ENCODE data around the gene SLC17A5.
"Not testable (repeated sequence)": the region's sequence is repeated elsewhere in the genome, so short reads cannot be mapped to it uniquely, and the experiment has no call there.

SLC17A5 gene

DNA sequence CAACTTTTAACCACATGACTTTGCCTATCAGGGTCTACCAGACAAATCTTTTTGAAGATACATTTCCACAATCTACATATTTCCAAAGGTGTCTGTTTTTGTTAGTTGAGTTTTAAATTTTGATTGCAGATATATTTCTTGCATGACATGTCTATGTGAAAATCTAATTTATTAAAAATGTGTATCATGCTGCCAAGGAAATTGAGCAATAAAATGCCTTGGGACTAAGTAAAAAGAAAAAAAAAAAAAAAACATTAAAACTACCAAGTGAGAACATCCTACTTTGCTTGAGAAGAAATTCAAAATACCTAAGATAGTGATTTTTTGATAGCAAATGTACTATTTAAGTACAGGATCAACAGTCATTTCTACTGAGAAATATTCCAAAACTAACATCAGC is 17.7 kb downstream of the SLC17A5 start:
- Histone ChIP-seq H3K4me3 (ENCODE audit: low read depth, low read length) (no peak overlapping the region), H3K27me3 (replicated peaks) (no peaks in the 10 kb centered on the region), H3K36me3 (replicated peaks) (peaks cover 25% of the 10 kb centered on the region), H3K27ac (no peak overlapping the region)
- DNase-seq: no peak
- TF ChIP-seq, protein P1, sequence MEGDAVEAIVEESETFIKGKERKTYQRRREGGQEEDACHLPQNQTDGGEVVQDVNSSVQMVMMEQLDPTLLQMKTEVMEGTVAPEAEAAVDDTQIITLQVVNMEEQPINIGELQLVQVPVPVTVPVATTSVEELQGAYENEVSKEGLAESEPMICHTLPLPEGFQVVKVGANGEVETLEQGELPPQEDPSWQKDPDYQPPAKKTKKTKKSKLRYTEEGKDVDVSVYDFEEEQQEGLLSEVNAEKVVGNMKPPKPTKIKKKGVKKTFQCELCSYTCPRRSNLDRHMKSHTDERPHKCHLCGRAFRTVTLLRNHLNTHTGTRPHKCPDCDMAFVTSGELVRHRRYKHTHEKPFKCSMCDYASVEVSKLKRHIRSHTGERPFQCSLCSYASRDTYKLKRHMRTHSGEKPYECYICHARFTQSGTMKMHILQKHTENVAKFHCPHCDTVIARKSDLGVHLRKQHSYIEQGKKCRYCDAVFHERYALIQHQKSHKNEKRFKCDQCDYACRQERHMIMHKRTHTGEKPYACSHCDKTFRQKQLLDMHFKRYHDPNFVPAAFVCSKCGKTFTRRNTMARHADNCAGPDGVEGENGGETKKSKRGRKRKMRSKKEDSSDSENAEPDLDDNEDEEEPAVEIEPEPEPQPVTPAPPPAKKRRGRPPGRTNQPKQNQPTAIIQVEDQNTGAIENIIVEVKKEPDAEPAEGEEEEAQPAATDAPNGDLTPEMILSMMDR (IDR thresholded peaks at IDR 0.05; ENCODE audit: low read depth, low read length, missing control alignments): no peak
- in situ Hi-C loops (cut with HindIII; ENCODE audit: low pct_ligation_motif_present, low sequenced_read_pairs): no loop called here

DNA sequence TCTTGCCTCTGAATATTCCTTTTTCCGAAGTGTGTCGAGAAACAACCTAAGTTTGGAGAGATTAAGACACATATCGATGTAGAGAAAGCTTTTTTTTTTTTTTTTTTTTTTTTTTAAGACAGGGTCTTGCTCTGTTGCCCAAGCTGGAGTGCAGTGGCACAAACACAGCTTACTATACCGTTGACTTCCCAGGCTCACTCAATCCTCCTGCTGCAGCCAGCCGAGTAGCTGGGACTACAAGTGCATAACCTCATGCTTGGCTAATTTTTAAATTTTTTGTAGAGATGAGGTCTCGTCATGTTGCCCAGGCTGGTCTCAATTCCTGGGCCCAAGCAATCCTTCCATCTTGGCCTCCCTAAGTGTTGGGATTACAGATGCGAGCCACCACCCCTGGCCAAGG is 21.4 kb downstream of the SLC17A5 start:
- TF ChIP-seq, protein P1 (IDR thresholded peaks at IDR 0.05; ENCODE audit: low read depth, low read length, missing control alignments): no peak
- no peak for DNase-seq
- in situ Hi-C loops (cut with HindIII; ENCODE audit: low pct_ligation_motif_present, low sequenced_read_pairs): no loop called here
- no peak overlapping the region for H3K27ac ChIP-seq
- no peaks in the 10 kb centered on the region for H3K27me3 ChIP-seq (replicated peaks)
- H3K36me3 ChIP-seq (replicated peaks): peaks cover 30% of the 10 kb centered on the region
- H3K4me3 ChIP-seq (ENCODE audit: low read depth, low read length): no peak overlapping the region

DNA sequence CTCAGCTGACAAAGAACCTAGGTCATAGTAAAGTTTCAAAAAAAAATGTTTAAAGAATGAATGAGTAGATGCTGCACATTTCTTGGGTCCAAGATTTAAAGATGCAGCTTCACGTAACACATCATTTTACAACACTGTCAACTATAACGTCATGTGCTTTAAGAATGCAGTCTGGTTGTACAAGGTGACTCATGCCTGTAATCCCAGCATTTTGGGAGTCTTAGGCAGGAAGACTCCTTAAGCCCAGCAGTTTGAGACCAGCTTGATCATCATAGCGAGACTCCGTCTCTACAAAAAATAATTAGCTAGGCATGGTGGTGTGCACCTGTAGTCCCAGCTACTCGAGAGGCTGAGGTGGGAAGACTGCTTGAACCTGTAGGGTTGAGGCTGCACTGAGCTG is 21.9 kb downstream of the SLC17A5 start:
- Histone ChIP-seq H3K36me3 (replicated peaks) (peaks cover 30% of the 10 kb centered on the region), H3K27ac (no peak overlapping the region)

DNA sequence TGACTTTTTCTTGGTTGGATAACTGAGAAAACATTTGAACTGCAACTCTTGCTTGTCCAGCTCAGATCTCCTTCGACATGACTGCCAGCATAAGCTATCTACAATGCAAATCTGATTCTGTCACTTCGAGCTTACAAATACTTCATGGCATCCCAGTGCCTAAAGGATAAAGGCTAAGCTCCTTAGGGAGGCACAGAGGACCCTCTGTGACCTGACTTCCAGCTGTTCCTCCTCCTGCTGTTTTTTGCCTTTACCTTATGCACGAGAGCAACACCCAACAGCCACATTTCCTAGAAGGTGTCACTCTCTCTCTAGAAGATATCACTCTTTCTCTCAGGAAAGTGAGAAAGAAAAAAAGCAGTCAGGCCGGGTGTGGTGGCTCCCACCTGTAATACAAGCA is 23.4 kb downstream of the SLC17A5 start:
- TF ChIP-seq, protein P1 (IDR thresholded peaks at IDR 0.05; ENCODE audit: low read depth, low read length, missing control alignments): no peak
- Histone ChIP-seq H3K36me3 (replicated peaks) (peaks cover 27% of the 10 kb centered on the region), H3K27ac (no peak overlapping the region), H3K27me3 (replicated peaks) (no peaks in the 10 kb centered on the region), H3K4me3 (ENCODE audit: low read depth, low read length) (no peak overlapping the region)
- in situ Hi-C loops (cut with HindIII; ENCODE audit: low pct_ligation_motif_present, low sequenced_read_pairs): no loop called here
- no peak for DNase-seq

More for the DNA sequence above, 21.9 kb downstream of the SLC17A5 start:
- in situ Hi-C loops (cut with HindIII; ENCODE audit: low pct_ligation_motif_present, low sequenced_read_pairs): no loop called here
- TF ChIP-seq, protein P1 (IDR thresholded peaks at IDR 0.05; ENCODE audit: low read depth, low read length, missing control alignments): no peak
- Histone ChIP-seq H3K4me3 (ENCODE audit: low read depth, low read length) (no peak overlapping the region), H3K27me3 (replicated peaks) (no peaks in the 10 kb centered on the region)
- DNase-seq: no peak

DNA sequence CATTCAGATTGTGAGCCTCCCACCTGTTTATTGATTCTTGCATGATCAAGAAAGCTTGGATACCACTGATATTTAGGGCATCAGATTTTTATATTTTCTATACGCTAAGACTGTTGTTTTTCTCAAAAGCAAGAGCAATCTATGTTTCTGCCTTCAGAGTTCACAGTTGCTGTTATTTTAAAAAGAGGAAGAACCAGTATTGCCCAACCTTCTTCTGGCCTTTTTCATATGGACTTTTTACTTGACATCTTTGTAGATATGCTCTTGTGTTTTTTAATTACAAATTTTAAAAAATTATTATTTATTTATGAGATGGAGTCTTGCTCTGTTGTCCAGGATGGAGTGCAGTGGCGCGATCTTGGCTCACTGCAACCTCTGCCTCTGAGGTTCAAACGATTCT is 28.9 kb downstream of the SLC17A5 start:
- in situ Hi-C loops (cut with HindIII; ENCODE audit: low pct_ligation_motif_present, low sequenced_read_pairs): loop anchor here (25.0 kb wide), 1 partner anchor 113 kb away; the partner anchor contains the start of gene EEF1A1
- Histone ChIP-seq H3K36me3 (replicated peaks) (peaks cover 18% of the 10 kb centered on the region), H3K27me3 (replicated peaks) (no peaks in the 10 kb centered on the region), H3K4me3 (ENCODE audit: low read depth, low read length) (no peak overlapping the region), H3K27ac (no peak overlapping the region)
- TF ChIP-seq, protein P1 (IDR thresholded peaks at IDR 0.05; ENCODE audit: low read depth, low read length, missing control alignments): no peak
- no peak for DNase-seq

DNA sequence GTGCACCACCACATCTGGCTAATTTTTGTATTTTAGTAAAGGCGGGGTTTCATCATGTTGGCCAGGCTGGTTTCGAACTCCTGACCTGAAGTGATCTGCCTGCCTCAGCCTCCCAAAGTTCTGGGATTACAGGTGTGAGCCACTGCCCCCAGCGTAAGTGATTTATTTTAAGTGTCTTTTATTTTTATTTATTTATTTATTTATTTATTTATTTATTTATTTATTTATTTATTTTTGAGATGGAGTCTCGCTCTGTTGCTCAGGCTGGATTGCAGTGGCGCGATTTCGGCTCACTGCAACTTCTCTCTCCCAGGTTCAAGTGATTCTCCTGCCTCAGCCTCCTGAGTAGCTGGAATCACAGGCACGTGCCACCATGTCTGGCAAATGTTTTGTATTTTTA is 30.3 kb downstream of the SLC17A5 start:
- in situ Hi-C loops (cut with HindIII; ENCODE audit: low pct_ligation_motif_present, low sequenced_read_pairs): loop anchor here (25.0 kb wide), 1 partner anchor 111 kb away; the partner anchor contains the start of gene EEF1A1
- not testable (repeated sequence) for DNase-seq; H3K27ac ChIP-seq; H3K4me3 ChIP-seq (ENCODE audit: low read depth, low read length); H3K27me3 ChIP-seq (replicated peaks)
- H3K36me3 ChIP-seq (replicated peaks): peaks cover 13% of the 10 kb centered on the region

DNA sequence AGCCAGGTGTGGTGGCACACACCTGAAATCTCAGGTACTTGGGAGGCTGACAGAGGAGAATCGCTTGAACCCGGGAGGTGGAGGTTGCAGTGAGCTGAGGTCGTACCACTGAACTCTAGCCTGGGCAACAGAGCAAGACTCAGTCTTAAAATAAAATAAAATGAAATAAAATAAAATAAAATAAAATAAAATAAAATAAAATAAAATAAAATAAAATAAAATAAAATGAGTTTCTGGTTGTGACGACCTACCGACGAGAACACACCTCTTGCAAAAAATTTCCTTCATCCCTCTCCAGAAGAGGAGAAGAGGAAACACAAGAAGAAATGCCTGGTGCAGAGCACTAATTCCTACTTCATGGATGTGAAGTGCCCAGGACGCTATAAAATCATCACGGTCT is 35.7 kb downstream of the SLC17A5 start:
- H3K4me3 ChIP-seq (ENCODE audit: low read depth, low read length): not testable (repeated sequence)
- in situ Hi-C loops (cut with HindIII; ENCODE audit: low pct_ligation_motif_present, low sequenced_read_pairs): loop anchor here (25.0 kb wide), 1 partner anchor 106 kb away; the partner anchor contains the start of gene EEF1A1

More for the DNA sequence above, 35.7 kb downstream of the SLC17A5 start:
- peaks cover 20% of the 10 kb centered on the region for H3K36me3 ChIP-seq (replicated peaks)
- not testable (repeated sequence) for H3K27me3 ChIP-seq (replicated peaks); H3K27ac ChIP-seq; DNase-seq
